H1 (cell line): Measurements from ENCODE around the gene KDELR1. TPM values are rescaled to one million over a fixed set of nuclear protein-coding genes. Genes with fewer than 3 reads are reported as not detected.

Source experiments
- CTCF ChIA-PET: fragments of 300-600 bp; sonication (Branson Sonifier 250); formaldehyde crosslinking; loops from one replicate; lab custom pipeline; 2021; ENCODE audit not compliant: partially characterized antibody; lab: Charles Lee
- POLR2A ChIA-PET: fragments of 300-600 bp; sonication (Branson Sonifier 250); formaldehyde crosslinking; loops from one replicate; lab custom pipeline; 2021; ENCODE audit warnings: inconsistent platforms; ENCODE audit not compliant: partially characterized antibody; lab: Charles Lee
- DNase-seq, 2 experiments: peaks; one replicate each; pipeline versions ENCODE4 v3.0.0 to v3.0.0-alpha.2; 2010 to 2022; ENCODE audit warnings: low spot score in 2 of 2, low read depth in 1 of 2, mixed read lengths in 1 of 2
- FAIRE-seq: peaks from 2 replicates; lab custom pipeline; 2011; peaks lifted over from hg19 to GRCh38; lab: Jason Lieb, UNC
- H2AFZ ChIP-seq: 2 replicates; pipeline ENCODE4 v1.8.1; 2012; ENCODE audit warnings: low read length, inconsistent platforms
- H2AK5ac ChIP-seq: 2 replicates; pipeline ENCODE4 v1.6.1; 2013; ENCODE audit warnings: low read depth, low read length
- H2BK120ac ChIP-seq: replicated peaks from 2 replicates; pipeline ENCODE3; 2013; ENCODE audit warnings: low read depth, low read length, inconsistent platforms
- H2BK12ac ChIP-seq: 2 replicates; pipeline ENCODE4 v1.6.1; 2013; ENCODE audit warnings: low read depth, low read length
- H2BK15ac ChIP-seq: 2 replicates; pipeline ENCODE4 v1.6.1; 2013; ENCODE audit warnings: low read length
- H2BK20ac ChIP-seq: 2 replicates; pipeline ENCODE4 v1.6.1; 2013; ENCODE audit warnings: low read length
- H2BK5ac ChIP-seq: 2 replicates; pipeline ENCODE4 v1.6.1; 2013; ENCODE audit warnings: low read depth, low read length
- H3K14ac ChIP-seq: 2 replicates; pipeline ENCODE4 v1.6.1; 2013; ENCODE audit warnings: inconsistent platforms; ENCODE audit not compliant: insufficient read length
- H3K18ac ChIP-seq: 2 replicates; pipeline ENCODE4 v1.6.1; 2013; ENCODE audit warnings: low read length; ENCODE audit errors: extremely low read depth
- H3K23ac ChIP-seq: 2 replicates; pipeline ENCODE4 v1.6.1; 2013; ENCODE audit warnings: inconsistent platforms; ENCODE audit not compliant: insufficient read length
- H3K23me2 ChIP-seq: 2 replicates; pipeline ENCODE4 v1.6.1; 2013; ENCODE audit warnings: low read depth, low read length
- H3K27ac ChIP-seq: 2 replicates; pipeline ENCODE4 v1.6.1; 2011; ENCODE audit warnings: low read depth, low read length, inconsistent platforms
- H3K27me3 ChIP-seq, 4 experiments: replicated peaks in 1 of 4; 1 replicate in 1 of 4; 2 replicates in 3 of 4; pipeline versions ENCODE4 v1.6.1 to v1.8.1; 2011 to 2013; ENCODE audit warnings: low read length in 3 of 4, mild to moderate bottlenecking in 3 of 4, inconsistent platforms in 2 of 4, mixed read lengths in 2 of 4, moderate library complexity in 1 of 4; ENCODE audit not compliant: control insufficient read depth in 3 of 4, insufficient read depth in 3 of 4; ENCODE audit errors: extremely low read depth in 1 of 4
- H3K36me3 ChIP-seq, 4 experiments: 2 replicates each; pipeline versions ENCODE4 v1.6.1 to v1.8.1; 2011 to 2013; ENCODE audit warnings: mild to moderate bottlenecking in 4 of 4, low read length in 3 of 4, moderate library complexity in 2 of 4, control low read depth in 1 of 4, inconsistent platforms in 1 of 4; ENCODE audit not compliant: insufficient read depth in 4 of 4, control insufficient read depth in 2 of 4
- H3K4ac ChIP-seq: replicated peaks from 2 replicates; pipeline ENCODE3; 2013; ENCODE audit warnings: low read length, low read depth, mixed read lengths, inconsistent platforms; ENCODE audit not compliant: insufficient read length
- H3K4me1 ChIP-seq, 4 experiments: replicated peaks in 1 of 4; 1 replicate in 1 of 4; 2 replicates in 3 of 4; pipeline versions ENCODE4 v1.6.1 to v1.8.1; 2011 to 2013; ENCODE audit warnings: low read length in 3 of 4, inconsistent platforms in 2 of 4, mixed read lengths in 1 of 4; ENCODE audit not compliant: insufficient read depth in 4 of 4, control insufficient read depth in 3 of 4
- H3K4me2 ChIP-seq, 2 experiments: 2 replicates each; pipeline versions ENCODE4 v1.6.1 to v1.8.1; 2011 to 2013; ENCODE audit warnings: low read depth in 2 of 2, low read length in 2 of 2, control low read depth in 1 of 2, inconsistent platforms in 1 of 2, mild to moderate bottlenecking in 1 of 2; ENCODE audit not compliant: insufficient read depth in 1 of 2
- H3K4me3 ChIP-seq, 4 experiments: fragments of 200-600, 300-600 bp in 1 of 4; sonication (generic), shearing (Covaris generic), sonication (Bioruptor Twin) in 1 of 4; 2 replicates each; pipeline versions ENCODE4 v1.5.1 to v1.8.1; 2011 to 2016; ENCODE audit warnings: low read length in 4 of 4, low read depth in 3 of 4, control low read depth in 2 of 4, inconsistent platforms in 2 of 4, mild to moderate bottlenecking in 2 of 4, mixed read lengths in 1 of 4, moderate library complexity in 1 of 4; ENCODE audit not compliant: insufficient read depth in 2 of 4; ENCODE audit errors: extremely low read depth in 1 of 4
- H3K56ac ChIP-seq: replicated peaks from 2 replicates; pipeline ENCODE3; 2013; ENCODE audit warnings: low read depth, mild to moderate bottlenecking, mixed read lengths, low read length, inconsistent platforms; ENCODE audit not compliant: insufficient read length
- H3K79me1 ChIP-seq: 2 replicates; pipeline ENCODE4 v1.6.1; 2013; ENCODE audit warnings: low read depth, low read length, control low read depth
- H3K79me2 ChIP-seq, 2 experiments: 2 replicates each; pipeline versions ENCODE4 v1.6.1 to v1.8.1; 2012 to 2013; ENCODE audit warnings: low read length in 2 of 2, mild to moderate bottlenecking in 2 of 2, inconsistent platforms in 1 of 2; ENCODE audit not compliant: insufficient read depth in 2 of 2, control insufficient read depth in 1 of 2
- H3K9ac ChIP-seq, 4 experiments: replicated peaks in 1 of 4; 1 replicate in 1 of 4; 2 replicates in 3 of 4; pipeline versions ENCODE4 v1.6.1 to v1.8.1; 2011 to 2013; ENCODE audit warnings: low read depth in 3 of 4, low read length in 3 of 4, control low read depth in 2 of 4, mild to moderate bottlenecking in 2 of 4, moderate library complexity in 2 of 4, inconsistent platforms in 1 of 4; ENCODE audit errors: extremely low read depth in 1 of 4
- H3K9me3 ChIP-seq, 2 experiments: 2 replicates each; pipeline versions ENCODE4 v1.6.1 to v1.8.1; 2012 to 2013; ENCODE audit warnings: mild to moderate bottlenecking in 2 of 2, moderate library complexity in 2 of 2, control low read depth in 1 of 2, inconsistent platforms in 1 of 2, low read depth in 1 of 2, low read length in 1 of 2, mixed read lengths in 1 of 2; ENCODE audit not compliant: insufficient read depth in 2 of 2
- H4K20me1 ChIP-seq, 2 experiments: replicated peaks in 1 of 2; 2 replicates each; pipeline versions ENCODE3 to v1.8.1; 2011 to 2013; ENCODE audit warnings: inconsistent platforms in 2 of 2, low read length in 2 of 2, mild to moderate bottlenecking in 1 of 2; ENCODE audit not compliant: insufficient read depth in 2 of 2, control insufficient read depth in 1 of 2
- H4K5ac ChIP-seq: 2 replicates; pipeline ENCODE4 v1.6.1; 2013; ENCODE audit warnings: low read length, low read depth, mixed read lengths, inconsistent platforms; ENCODE audit not compliant: insufficient read length
- H4K8ac ChIP-seq: 2 replicates; pipeline ENCODE4 v1.8.0; 2013; ENCODE audit warnings: mild to moderate bottlenecking, moderate library complexity, low read length, inconsistent platforms; ENCODE audit not compliant: insufficient read depth; ENCODE audit errors: extremely low read depth
- H4K91ac ChIP-seq: replicated peaks from 2 replicates; pipeline ENCODE3; 2013; ENCODE audit warnings: low read length, mixed read lengths, inconsistent platforms; ENCODE audit not compliant: insufficient read length
- ATF3 ChIP-seq: IDR thresholded peaks from 2 replicates; pipeline ENCODE4 v1.6.1; 2011; ENCODE audit warnings: low read depth, mild to moderate bottlenecking, low read length; ENCODE audit not compliant: insufficient read depth
- JUND ChIP-seq: IDR thresholded peaks from 2 replicates; pipeline ENCODE4 v1.6.1; 2011; ENCODE audit warnings: mild to moderate bottlenecking, improper control_type of control experiment, low read length
- TCF12 ChIP-seq: IDR thresholded peaks from 2 replicates; pipeline ENCODE4 v1.6.1; 2011; ENCODE audit warnings: low read depth, mild to moderate bottlenecking, low read length
- WGBS, 2 experiments: shearing (Covaris generic) in 1 of 2; methylation state at CpG; one replicate each; pipeline versions ENCODE4 v1.1.6 to v1.1.7; 2013 to 2015; ENCODE audit warnings: low lambda C conversion rate in 2 of 2, mixed read lengths in 2 of 2, inconsistent platforms in 1 of 2, low coverage in 1 of 2, missing lambda C conversion rate in 1 of 2; ENCODE audit not compliant: insufficient replicate concordance in 2 of 2, insufficient coverage in 1 of 2, insufficient read length in 1 of 2; ENCODE audit errors: extremely low coverage in 1 of 2, missing lambda C conversion rate in 1 of 2; 5-methylcytosine and 5-hydroxymethylcytosine counted together
- polyA plus RNA-seq, 7 experiments: library from polyadenylated mRNA; depleted of rRNA in 3 of 7; stranded (reverse) in 5 of 7; unstranded in 2 of 7; fragments of >200 nt in 5 of 7; fragments of 200-250 nt in 2 of 7; gene quantifications; 1 replicate in 5 of 7; 2 replicates in 1 of 7; 4 replicates in 1 of 7; pipeline versions ENCODE4 v1.2.1 to v1.2.3, GENCODE V29; 2011 to 2013; ENCODE audit warnings: missing spikeins in 2 of 7, mixed read lengths in 2 of 7
- total RNA-seq: library from RNA; stranded (reverse); fragmentation: NEBNext Ultra II Directional; extraction: Animal tissue kit (Norgen Biotek cat#: 25700); gene quantifications from 2 replicates; pipeline ENCODE4 v1.2.1, GENCODE V29; 2021

The KDELR1 gene
- total and polyA plus RNA-seq, 2 of the 8 experiments (the other 6 are each of a cell fraction or from before 2014, with no cell fraction given) = 225 to 231 TPM

GRCh38 chr19:48392860-48393558 is 1.7 kb upstream of the KDELR1 start:
- H3K23me2 ChIP-seq = peaks cover 25% of the 10 kb centered on the region
- H3K4me3 ChIP-seq = peak overlapping the region; percentile 25 to 65 (median 49); a peak in 6 of 8 replicates
- DNase-seq (peak in 1 of 2 experiments; percentile 46), FAIRE-seq (no peak)
- H2BK5ac ChIP-seq = no peak overlapping the region
- H3K9me3 ChIP-seq = no peaks in the 10 kb centered on the region
- no peak overlapping the region; the same call in 1 of the 2 replicates for H3K18ac ChIP-seq
- ChIA-PET CTCF (interaction anchor here (0.8 to 2.2 kb wide), 6 partner anchors 10 to 79 kb away, joined by 3 to 8 read pairs (median 3); no protein-coding TSS in a partner anchor), POLR2A (interaction anchor here (0.8 to 4.0 kb wide), 10 partner anchors 10 to 222 kb away, joined by 3 to 20 read pairs (median 4); partner anchors contain the start of genes FAM83E, SYNGR4 and TMEM143)
- H3K14ac ChIP-seq = no peak overlapping the region
- H3K36me3 ChIP-seq = peaks cover 5 to 12% (median 9%) of the 10 kb centered on the region in 4 experiments; a peak in 7 of 8 replicates
- no peak overlapping the region for H3K27ac ChIP-seq
- peaks cover 6 to 49% (median 42%) of the 10 kb centered on the region in 4 experiments for H3K27me3 ChIP-seq
- no peak overlapping the region for H3K4ac ChIP-seq
- H4K5ac ChIP-seq = peak overlapping the region; percentile 13
- H3K23ac ChIP-seq = no peak overlapping the region
- WGBS, 2 experiments = 77% methylated on average over 15 of the region's 15 CpGs; no CpG with 5 or more reads in 1 of the 2 experiments
- 0 out of 2 replicates have a peak overlapping the region, but pooled peaks have one; percentile 61 for H2BK15ac ChIP-seq
- H3K4me1 ChIP-seq = peaks cover 0 to 46% (median 29%) of the 10 kb centered on the region in 4 experiments; a peak in 6 of 7 replicates
- no peak overlapping the region for H3K9ac ChIP-seq
- H4K20me1 ChIP-seq = peaks cover 0 to 1% of the 10 kb centered on the region in 2 experiments
- H2BK120ac ChIP-seq = peak overlapping the region; percentile 38
- H3K79me1 ChIP-seq = peaks cover 4% of the 10 kb centered on the region; the same call in 1 of the 2 replicates
- no peak overlapping the region for H2BK20ac ChIP-seq
- H2BK12ac ChIP-seq = peak overlapping the region; percentile 27; the same call in 1 of the 2 replicates
- H2AFZ ChIP-seq = no peak overlapping the region
- no peak overlapping the region for H2AK5ac ChIP-seq
- H4K8ac ChIP-seq = 0 out of 2 replicates have a peak overlapping the region, but pooled peaks have one; percentile 90
- no peak overlapping the region for H3K56ac ChIP-seq
- no peak overlapping the region for H4K91ac ChIP-seq
- no peak for TF ChIP-seq TCF12
- no peak for TF ChIP-seq ATF3
- TF ChIP-seq JUND = no peak
- H3K79me2 ChIP-seq = peaks cover 0 to 10% of the 10 kb centered on the region in 2 experiments; a peak in 1 of 4 replicates
- peak overlapping the region; percentile 81 to 94 for H3K4me2 ChIP-seq
